HepG2 (cell line): ENCODE measurements around the gene FTL. TPM values are rescaled to one million over a fixed set of nuclear protein-coding genes. Genes with fewer than 3 reads are reported as not detected.

Experiments used
- CC2D1A ChIP-seq: sonication (generic); formaldehyde crosslinking; IDR thresholded peaks from 2 replicates; pipeline ENCODE4 v1.8.1; 2023; ENCODE audit warnings: mild to moderate bottlenecking, missing genetic modification reagents
- CEBPZ ChIP-seq: IDR thresholded peaks from 2 replicates; pipeline ENCODE4 v1.6.1; 2012; ENCODE audit warnings: low read length, improper control_type of control experiment
- DZIP1 ChIP-seq: sonication (generic); formaldehyde crosslinking; IDR thresholded peaks from 2 replicates; pipeline ENCODE4 v1.5.0; 2020; ENCODE audit warnings: mild to moderate bottlenecking, missing genetic modification reagents
- GLMP ChIP-seq: sonication (generic); formaldehyde crosslinking; IDR thresholded peaks from 2 replicates; pipeline ENCODE4 v1.9.0; 2021; ENCODE audit warnings: missing genetic modification reagents, mild to moderate bottlenecking, borderline replicate concordance
- HES4 ChIP-seq: sonication (generic); formaldehyde crosslinking; IDR thresholded peaks from 2 replicates; pipeline ENCODE4 v1.9.0; 2021; ENCODE audit warnings: mild to moderate bottlenecking, missing genetic modification reagents, borderline replicate concordance
- JUND ChIP-seq: sonication (generic); formaldehyde crosslinking; IDR thresholded peaks from 2 replicates; pipeline ENCODE4 v1.8.0; 2022; ENCODE audit warnings: mild to moderate bottlenecking, missing genetic modification reagents
- KDM6A ChIP-seq: IDR thresholded peaks from 2 replicates; pipeline ENCODE4 v1.6.1; 2016; ENCODE audit warnings: low read depth
- POGK ChIP-seq: sonication (generic); formaldehyde crosslinking; conservative IDR thresholded peaks from 2 replicates; pipeline ENCODE4 v1.8.0; 2022; ENCODE audit warnings: mild to moderate bottlenecking, moderate library complexity, missing genetic modification reagents
- POLR2A ChIP-seq, 2 experiments: IDR thresholded peaks; 2 replicates each; pipeline ENCODE4 v1.6.1; 2011; ENCODE audit warnings: low read depth in 2 of 2, low read length in 2 of 2, mild to moderate bottlenecking in 1 of 2, moderate library complexity in 1 of 2; ENCODE audit not compliant: insufficient read depth in 1 of 2
- SIX4 ChIP-seq: sonication (generic); formaldehyde crosslinking; IDR thresholded peaks from 2 replicates; pipeline ENCODE4 v1.4.0; 2020; ENCODE audit warnings: missing genetic modification reagents
- ZC3H13 ChIP-seq: sonication (generic); formaldehyde crosslinking; IDR thresholded peaks from 2 replicates; pipeline ENCODE4 v1.8.1; 2023; ENCODE audit warnings: mild to moderate bottlenecking, missing genetic modification reagents, moderate library complexity
- ZNF24 ChIP-seq: fragments of 450-650 bp; IDR thresholded peaks from 2 replicates; pipeline ENCODE4 v1.6.1; 2017; ENCODE audit warnings: antibody characterized with exemption, mild to moderate bottlenecking
- ZNF547 ChIP-seq: sonication (generic); formaldehyde crosslinking; IDR thresholded peaks from 2 replicates; pipeline ENCODE4 v1.5.1; 2020; ENCODE audit warnings: mild to moderate bottlenecking, missing genetic modification reagents
- ZNF704 ChIP-seq: sonication (generic); formaldehyde crosslinking; IDR thresholded peaks from 2 replicates; pipeline ENCODE4 v1.8.1; 2023; ENCODE audit warnings: mild to moderate bottlenecking, inconsistent platforms, moderate library complexity, missing genetic modification reagents, borderline replicate concordance
- ZUFSP ChIP-seq: sonication (generic); formaldehyde crosslinking; IDR thresholded peaks from 2 replicates; pipeline ENCODE4 v1.9.0; 2021; ENCODE audit warnings: missing genetic modification reagents, mild to moderate bottlenecking, borderline replicate concordance
- polyA plus RNA-seq, 8 experiments: library from polyadenylated mRNA; depleted of rRNA in 3 of 8; stranded (reverse) in 7 of 8; unstranded in 1 of 8; fragments of >200 nt; fragmentation: Illumina TruSeq in 4 of 8; extraction: Trizol in 4 of 8; gene quantifications; 2 replicates each; pipeline versions ENCODE4 v1.2.1 to v1.2.3, GENCODE V29; 2011 to 2016; ENCODE audit warnings: low read depth in 4 of 8, missing spikeins in 1 of 8, mixed read lengths in 1 of 8; ENCODE audit not compliant: insufficient read depth in 1 of 8
- total RNA-seq, 5 experiments: library from RNA; depleted of rRNA; stranded (reverse); fragments of >200 nt; fragmentation: Illumina TruSeq; extraction: Trizol; gene quantifications; 2 replicates each; pipeline ENCODE4 v1.2.3, GENCODE V29; 2016; ENCODE audit warnings: low read depth in 1 of 5

Gene FTL
- total and polyA plus RNA-seq, 2 of the 13 experiments (the other 11 are each of a cell fraction or from before 2014, with no cell fraction given) = 2,721 to 8,800 TPM

- TF ChIP-seq GLMP (CRISPR knock-in tag) (no peak), KDM6A (CRISPR knock-in tag) (no peak), ZNF704 (CRISPR knock-in tag) (no peak), ZNF547 (peak; percentile 27; the same call in 1 of the 2 replicates), JUND (CRISPR knock-in tag) (0 out of 2 replicates have a peak, but pooled peaks have one; percentile 45), CC2D1A (CRISPR knock-in tag) (no peak), POGK (CRISPR knock-in tag) (peak; percentile 83), CEBPZ (no peak), SIX4 (CRISPR knock-in tag) (peak; percentile 11; the same call in 1 of the 2 replicates), POLR2A (IDR thresholded peaks at IDR 0.05; ENCODE audit: insufficient read depth in 1 of 2, low read depth in 2 of 2, low read length in 2 of 2) (peak; percentile 91 to 98), DZIP1 (CRISPR knock-in tag) (no peak), ZNF24 (no peak), HES4 (CRISPR knock-in tag) (no peak), ZC3H13 (peak; percentile 85), ZUFSP (CRISPR knock-in tag) (no peak)
Observed at GRCh38 chr19:48993175-48994034, 28.3 kb downstream of the FTL start, which contains the start of the genes GYS1 and RUVBL2 (continued).
